Endothelial cell of umbilical vein (primary cell): ENCODE results near the gene PKD1L1. TPM values are rescaled to one million over a fixed set of nuclear protein-coding genes. Genes with fewer than 3 reads are reported as not detected.

ENCODE experiments used
- BruUV-seq: library from RNA; stranded (reverse); fragments of 400-500 nt; replicated peaks from 2 replicates; lab custom pipeline; 2021; lab: Mats Ljungman, UMichigan
- CTCF ChIA-PET: fragments of 300-600, 350-600 bp; sonication (Branson Sonifier 250); formaldehyde crosslinking; loops from one replicate; lab custom pipeline; 2021; ENCODE audit warnings: antibody characterized with exemption, inconsistent platforms; lab: Charles Lee
- POLR2A ChIA-PET: fragments of 300-600, 350-600 bp; sonication (Branson Sonifier 250); formaldehyde crosslinking; loops from one replicate; lab custom pipeline; 2021; ENCODE audit warnings: antibody characterized with exemption, inconsistent platforms; lab: Charles Lee
- DNase-seq: peaks from one replicate; pipeline ENCODE4 v3.0.0-alpha.2; 2011; ENCODE audit warnings: low read depth, low spot score
- FAIRE-seq: peaks from 2 replicates; lab custom pipeline; 2011; peaks lifted over from hg19 to GRCh38; lab: Jason Lieb, UNC
- H2AFZ ChIP-seq: 2 replicates; pipeline ENCODE4 v1.6.0; 2012; ENCODE audit warnings: low read depth, low read length, control low read depth, inconsistent platforms
- H3K27ac ChIP-seq: 2 replicates; pipeline ENCODE4 v1.5.1; 2011; ENCODE audit warnings: low read depth, mild to moderate bottlenecking, control low read depth, low read length, moderate library complexity; ENCODE audit not compliant: insufficient read depth
- H3K27me3 ChIP-seq, 2 experiments: 2 replicates each; pipeline versions ENCODE4 v1.6.0 to v1.6.1; 2011; ENCODE audit warnings: low read length in 2 of 2, mixed read lengths in 1 of 2; ENCODE audit not compliant: control insufficient read depth in 2 of 2, insufficient read depth in 2 of 2
- H3K36me3 ChIP-seq, 2 experiments: 2 replicates in 1 of 2; 3 replicates in 1 of 2; pipeline ENCODE4 v1.5.1; 2011; ENCODE audit warnings: low read length in 2 of 2, mild to moderate bottlenecking in 1 of 2, moderate library complexity in 1 of 2; ENCODE audit not compliant: control insufficient read depth in 2 of 2, insufficient read depth in 2 of 2; ENCODE audit errors: extremely low read depth in 1 of 2
- H3K4me1 ChIP-seq: 3 replicates; pipeline ENCODE4 v1.5.1; 2011; ENCODE audit warnings: mild to moderate bottlenecking, low read length; ENCODE audit not compliant: control insufficient read depth, insufficient read depth; ENCODE audit errors: extremely low read depth
- H3K4me2 ChIP-seq: 2 replicates; pipeline ENCODE4 v1.6.1; 2011; ENCODE audit warnings: low read length, control low read depth, mixed read lengths; ENCODE audit not compliant: insufficient read depth
- H3K4me3 ChIP-seq, 3 experiments: fragments of 200-600 bp in 1 of 3; sonication (generic), shearing (Covaris generic) in 1 of 3; replicated peaks in 1 of 3; 2 replicates each; pipeline ENCODE4 v1.5.1; 2011 to 2016; ENCODE audit warnings: control low read depth in 3 of 3, low read length in 3 of 3, mild to moderate bottlenecking in 2 of 3, inconsistent platforms in 1 of 3, low read depth in 1 of 3, moderate library complexity in 1 of 3; ENCODE audit not compliant: insufficient read depth in 1 of 3
- H3K79me2 ChIP-seq: 2 replicates; pipeline ENCODE4 v1.6.0; 2012; ENCODE audit warnings: low read length, inconsistent platforms; ENCODE audit not compliant: control insufficient read depth, insufficient read depth
- H3K9ac ChIP-seq: replicated peaks from 2 replicates; pipeline ENCODE3; 2011; ENCODE audit warnings: low read length, control low read depth; ENCODE audit not compliant: insufficient read depth; ENCODE audit errors: extremely low read depth
- H3K9me1 ChIP-seq: replicated peaks from 3 replicates; pipeline ENCODE4 v1.6.0; 2011; ENCODE audit warnings: mild to moderate bottlenecking, low read length; ENCODE audit not compliant: control insufficient read depth, insufficient read depth; ENCODE audit errors: extremely low read depth
- H3K9me3 ChIP-seq: replicated peaks from 2 replicates; pipeline ENCODE4 v1.5.1; 2012; ENCODE audit warnings: low read length, inconsistent platforms; ENCODE audit not compliant: control insufficient read depth, insufficient read depth
- H4K20me1 ChIP-seq: replicated peaks from 2 replicates; pipeline ENCODE3; 2011; ENCODE audit warnings: mild to moderate bottlenecking, low read length; ENCODE audit not compliant: control insufficient read depth, insufficient read depth; ENCODE audit errors: extremely low read depth
- EZH2 ChIP-seq: IDR thresholded peaks from 2 replicates; pipeline ENCODE4 v1.6.1; 2012; ENCODE audit warnings: borderline replicate concordance, low read depth, mild to moderate bottlenecking, moderate library complexity, low read length, inconsistent platforms; ENCODE audit not compliant: severe bottlenecking
- FOS ChIP-seq: IDR thresholded peaks from 2 replicates; pipeline ENCODE4 v1.6.1; 2011; ENCODE audit warnings: mild to moderate bottlenecking, low read length, moderate library complexity, borderline replicate concordance; ENCODE audit not compliant: insufficient read depth
- GATA2 ChIP-seq: IDR thresholded peaks from 2 replicates; pipeline ENCODE4 v1.7.0; 2011; ENCODE audit warnings: low read depth, mild to moderate bottlenecking, moderate library complexity, mixed read lengths, low read length; ENCODE audit not compliant: insufficient read length, insufficient read depth
- JUN ChIP-seq: IDR thresholded peaks from 2 replicates; pipeline ENCODE4 v1.6.1; 2011; ENCODE audit warnings: borderline replicate concordance, low read depth; ENCODE audit not compliant: insufficient read length, insufficient read depth
- POLR2A ChIP-seq: IDR thresholded peaks from 2 replicates; pipeline ENCODE4 v1.6.1; 2012; ENCODE audit warnings: low read depth, mild to moderate bottlenecking, control low read depth, low read length
- POLR2AphosphoS5 ChIP-seq: IDR thresholded peaks from 2 replicates; pipeline ENCODE4 v1.6.1; 2012; ENCODE audit warnings: low read depth, mild to moderate bottlenecking, control low read depth, low read length, moderate library complexity; ENCODE audit not compliant: insufficient read depth
- dilution Hi-C: fragments of 300-500 bp; cut with MboI; formaldehyde crosslinking; loops from one replicate; pipeline ENCODE4 v1.15.0; 2019; ENCODE audit warnings: low sequenced_read_pairs; ENCODE audit not compliant: extremely low pct_ligation_motif_present
- intact Hi-C: fragments of 100-400 bp; cut with micrococcal nuclease; formaldehyde crosslinking; loops from one replicate; pipeline ENCODE4 v1.10.0; 2022
- polyA plus RNA-seq, 4 experiments: library from polyadenylated mRNA; depleted of rRNA in 3 of 4; stranded (reverse) in 3 of 4; unstranded in 1 of 4; fragments of >200 nt; gene quantifications; 2 replicates each; pipeline versions ENCODE4 v1.2.1 to v1.2.3, GENCODE V29; 2011 to 2012; ENCODE audit warnings: missing spikeins in 1 of 4
- total RNA-seq: library from RNA; stranded (reverse); gene quantifications from 2 replicates; pipeline ENCODE4 v1.2.3, GENCODE V29; 2021
- TF ChIP-seq, protein P1 (sequence below): IDR thresholded peaks from 2 replicates; pipeline ENCODE4 v1.6.1; 2011; ENCODE audit not compliant: insufficient read depth, insufficient read length
- TF ChIP-seq, protein P2 (sequence below), 2 donors: IDR thresholded peaks; 1 replicate in 1 of 2; 2 replicates in 1 of 2; pipeline ENCODE4 v1.5.1; 2011; ENCODE audit warnings: low read length in 2 of 2, mild to moderate bottlenecking in 2 of 2, moderate library complexity in 2 of 2, control low read depth in 1 of 2, inconsistent platforms in 1 of 2, low read depth in 1 of 2; ENCODE audit not compliant: insufficient read depth in 1 of 2; ENCODE audit errors: extremely low read depth in 1 of 2

The PKD1L1 gene
- total and polyA plus RNA-seq, 2 donors (not counting 3 experiments of a cell fraction or from before 2014, with no cell fraction given): 4.1 to 5.9 TPM

DNA sequence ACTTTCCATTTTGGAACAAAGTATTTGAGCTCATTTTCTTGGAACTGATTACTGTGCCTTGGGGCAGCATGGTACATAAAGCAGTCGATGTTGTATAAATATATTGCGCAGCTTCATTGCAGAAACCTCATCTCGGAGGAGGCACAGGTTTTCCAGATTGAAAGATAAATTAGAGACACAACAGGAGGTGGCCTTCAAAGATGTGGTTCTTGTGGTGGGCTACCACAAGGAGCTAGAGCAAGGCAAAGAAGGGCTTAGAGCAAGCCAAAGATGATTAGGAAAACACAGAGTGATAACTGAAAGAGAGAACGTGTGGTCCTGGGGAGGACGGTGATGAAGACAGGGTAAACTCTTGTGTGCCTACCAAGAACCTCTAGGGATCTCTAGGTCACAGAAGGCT, 197.2 kb downstream of the PKD1L1 start:
- H2AFZ ChIP-seq: no peak overlapping the region
- no peaks in the 10 kb centered on the region for H3K9me1 ChIP-seq
- POLR2A ChIA-PET: no interaction called here
- DNase-seq: no peak
- no peak overlapping the region for H3K4me2 ChIP-seq
- no peaks in the 10 kb centered on the region for H3K4me1 ChIP-seq
- dilution Hi-C loops: no loop called here
- no peak for FAIRE-seq
- H3K36me3 ChIP-seq: no peaks in the 10 kb centered on the region
- TF ChIP-seq, protein P1, sequence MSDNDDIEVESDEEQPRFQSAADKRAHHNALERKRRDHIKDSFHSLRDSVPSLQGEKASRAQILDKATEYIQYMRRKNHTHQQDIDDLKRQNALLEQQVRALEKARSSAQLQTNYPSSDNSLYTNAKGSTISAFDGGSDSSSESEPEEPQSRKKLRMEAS: no peak
- TF ChIP-seq GATA2 (no peak), JUN (no peak), FOS (no peak), EZH2 (no peak), POLR2AphosphoS5 (no peak), POLR2A (no peak)
- TF ChIP-seq, protein P2, sequence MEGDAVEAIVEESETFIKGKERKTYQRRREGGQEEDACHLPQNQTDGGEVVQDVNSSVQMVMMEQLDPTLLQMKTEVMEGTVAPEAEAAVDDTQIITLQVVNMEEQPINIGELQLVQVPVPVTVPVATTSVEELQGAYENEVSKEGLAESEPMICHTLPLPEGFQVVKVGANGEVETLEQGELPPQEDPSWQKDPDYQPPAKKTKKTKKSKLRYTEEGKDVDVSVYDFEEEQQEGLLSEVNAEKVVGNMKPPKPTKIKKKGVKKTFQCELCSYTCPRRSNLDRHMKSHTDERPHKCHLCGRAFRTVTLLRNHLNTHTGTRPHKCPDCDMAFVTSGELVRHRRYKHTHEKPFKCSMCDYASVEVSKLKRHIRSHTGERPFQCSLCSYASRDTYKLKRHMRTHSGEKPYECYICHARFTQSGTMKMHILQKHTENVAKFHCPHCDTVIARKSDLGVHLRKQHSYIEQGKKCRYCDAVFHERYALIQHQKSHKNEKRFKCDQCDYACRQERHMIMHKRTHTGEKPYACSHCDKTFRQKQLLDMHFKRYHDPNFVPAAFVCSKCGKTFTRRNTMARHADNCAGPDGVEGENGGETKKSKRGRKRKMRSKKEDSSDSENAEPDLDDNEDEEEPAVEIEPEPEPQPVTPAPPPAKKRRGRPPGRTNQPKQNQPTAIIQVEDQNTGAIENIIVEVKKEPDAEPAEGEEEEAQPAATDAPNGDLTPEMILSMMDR (IDR thresholded peaks at IDR 0.05; ENCODE audit: extremely low read depth in 1 of 2, insufficient read depth in 1 of 2, low read depth in 1 of 2, low read length in 2 of 2): no peak
- no TSS peak for BruUV-seq
- no peaks in the 10 kb centered on the region for H4K20me1 ChIP-seq
- no peaks in the 10 kb centered on the region for H3K9me3 ChIP-seq
- no peaks in the 10 kb centered on the region for H3K79me2 ChIP-seq
- H3K4me3 ChIP-seq: no peak overlapping the region
- no peaks in the 10 kb centered on the region for H3K27me3 ChIP-seq
- CTCF ChIA-PET: no interaction called here
- intact Hi-C loops: no loop called here
- no peak overlapping the region for H3K9ac ChIP-seq
- H3K27ac ChIP-seq: no peak overlapping the region
